ENCODE data around the gene ZNF3.

- TF ChIP-seq POLR2AphosphoS5 (IDR thresholded peaks at IDR 0.05) (no peak), CTCF (IDR thresholded peaks at IDR 0.05) (no peak)
Measured at GRCh38 chr7:100111156-100111555, 29.6 kb upstream of the ZNF3 start.
